ENCODE results near the gene GULP1. TPM values are rescaled to one million over a fixed set of nuclear protein-coding genes. Genes with fewer than 3 reads are reported as not detected.

GULP1 gene
- total RNA-seq, 1 experiment from 2014 or later: 140 TPM

- Histone ChIP-seq H2BK120ac (ENCODE audit: low read depth, low read length, poor library complexity, severe bottlenecking) (no peak overlapping the region), H3K9ac (ENCODE audit: extremely low read depth, insufficient read length, low read length) (no peak overlapping the region), H4K5ac (ENCODE audit: insufficient read length, low read depth, low read length) (no peak overlapping the region), H2BK5ac (ENCODE audit: insufficient read length, low read length) (no peak overlapping the region), H3K4me2 (ENCODE audit: insufficient read depth, insufficient read length, low read length) (no peak overlapping the region), H3K4me1 (ENCODE audit: insufficient read depth, low read length) (peaks cover 3% of the 10 kb centered on the region; the same call in 1 of the 2 replicates), H3K27me3 (ENCODE audit: insufficient read depth, low read length) (no peaks in the 10 kb centered on the region), H4K91ac (ENCODE audit: insufficient read length, low read depth, low read length) (no peak overlapping the region), H4K8ac (replicated peaks; ENCODE audit: insufficient read length, low read depth, low read length) (no peak overlapping the region), H3K27ac (ENCODE audit: insufficient read length, low read depth, low read length) (no peak overlapping the region), H3K9me3 (ENCODE audit: control insufficient read depth, low read depth, low read length) (no peaks in the 10 kb centered on the region), H3K14ac (ENCODE audit: insufficient read depth, low read length) (no peak overlapping the region), H2BK20ac (ENCODE audit: low read depth, low read length, poor library complexity, severe bottlenecking) (no peak overlapping the region), H3K79me1 (ENCODE audit: insufficient read depth, low read depth, low read length, poor library complexity, severe bottlenecking) (peaks cover 3% of the 10 kb centered on the region), H4K20me1 (ENCODE audit: control insufficient read depth, insufficient read depth, insufficient read length) (no peaks in the 10 kb centered on the region), H3K23ac (ENCODE audit: insufficient read length, low read depth, low read length) (no peak overlapping the region), H2BK15ac (ENCODE audit: low read depth, low read length) (no peak overlapping the region), H3K56ac (ENCODE audit: insufficient read length, low read depth, low read length) (no peak overlapping the region), H3K79me2 (ENCODE audit: insufficient read depth, low read length) (peaks cover 11% of the 10 kb centered on the region), H3T11ph (ENCODE audit: low read length) (no peak overlapping the region), H3K18ac (ENCODE audit: insufficient read length, low read depth, low read length) (no peak overlapping the region), H2AK5ac (ENCODE audit: insufficient read length, low read length) (no peak overlapping the region), H2BK12ac (ENCODE audit: insufficient read length, low read depth, low read length) (no peak overlapping the region), H3K23me2 (ENCODE audit: insufficient read length, low read depth, low read length, poor library complexity, severe bottlenecking) (no peaks in the 10 kb centered on the region), H2AFZ (ENCODE audit: low read length) (no peak overlapping the region), H3K4ac (ENCODE audit: low read depth, low read length) (no peak overlapping the region)
- no peak for DNase-seq
- TF ChIP-seq CTCF (conservative IDR thresholded peaks at IDR 0.05): no peak
- Mint-ChIP-seq H3K36me3 (ENCODE audit: insufficient read depth in 1 of 3, low read depth in 3 of 3) (peaks cover 14 to 26% (median 19%) of the 10 kb centered on the region in 3 experiments), H3K27me3 (ENCODE audit: low read depth) (no peaks in the 10 kb centered on the region), H3K4me1 (peaks cover 31 to 34% of the 10 kb centered on the region in 2 experiments), H3K27ac (peak overlapping the region in 1 of 3 experiments; percentile 41; a peak in 4 of 7 replicates), H3K9me3 (0 out of 5 replicates have a peak, but pooled peaks cover 0 to 2% of the 10 kb centered on the region in 2 experiments), H3K4me3 (no peak overlapping the region)
- no CpG with 5 or more reads among the region's 3 CpGs for WGBS (ENCODE audit: extremely low coverage, insufficient read length, low lambda C conversion rate)
Measured at GRCh38 chr2:188399159-188399558, 107.5 kb downstream of the GULP1 start.
